ENCODE data around the gene CIC. TPM values are rescaled to one million over a fixed set of nuclear protein-coding genes. Genes with fewer than 3 reads are reported as not detected.

Gene CIC
- total RNA-seq, 1 donor from 2014 or later = 115 TPM

- H3K27me3 Mint-ChIP-seq (ENCODE audit: unreplicated experiment) = no peaks in the 10 kb centered on the region
- TF ChIP-seq CTCF (IDR thresholded peaks at IDR 0.05) = no peak
- no peak for DNase-seq (ENCODE audit: extremely low spot score, unreplicated experiment)
- H3K9me3 Mint-ChIP-seq (ENCODE audit: unreplicated experiment) = no peaks in the 10 kb centered on the region
- no peak overlapping the region for H3K27ac Mint-ChIP-seq (ENCODE audit: unreplicated experiment)
- H3K36me3 Mint-ChIP-seq (ENCODE audit: unreplicated experiment) = peaks cover 30% of the 10 kb centered on the region
- H3K4me3 Mint-ChIP-seq (ENCODE audit: unreplicated experiment) = no peak overlapping the region
- peaks cover 14% of the 10 kb centered on the region for H3K4me1 Mint-ChIP-seq (ENCODE audit: unreplicated experiment)
Observed at GRCh38 chr19:42235181-42235580, 33.9 kb upstream of the CIC start.

GRCh38 chr19:42239544-42240220 is 29.4 kb upstream of the CIC start:
- no peak for DNase-seq (ENCODE audit: extremely low spot score, unreplicated experiment)
- H3K27me3 Mint-ChIP-seq (ENCODE audit: unreplicated experiment) = no peaks in the 10 kb centered on the region
- no peak overlapping the region for H3K4me3 Mint-ChIP-seq (ENCODE audit: unreplicated experiment)
- TF ChIP-seq CTCF (IDR thresholded peaks at IDR 0.05) = no peak
- H3K36me3 Mint-ChIP-seq (ENCODE audit: unreplicated experiment) = peaks cover 11% of the 10 kb centered on the region
- H3K4me1 Mint-ChIP-seq (ENCODE audit: unreplicated experiment) = peaks cover 35% of the 10 kb centered on the region
- no peak overlapping the region for H3K27ac Mint-ChIP-seq (ENCODE audit: unreplicated experiment)
- no peaks in the 10 kb centered on the region for H3K9me3 Mint-ChIP-seq (ENCODE audit: unreplicated experiment)

- peak overlapping the region; percentile 85 for H3K27ac Mint-ChIP-seq (ENCODE audit: unreplicated experiment)
- H3K9me3 Mint-ChIP-seq (ENCODE audit: unreplicated experiment) = no peaks in the 10 kb centered on the region
Observed at GRCh38 chr19:42241279-42241678, 27.8 kb upstream of the CIC start.

GRCh38 chr19:42242069-42242511 is 27.0 kb upstream of the CIC start:
- H3K36me3 Mint-ChIP-seq (ENCODE audit: unreplicated experiment) = peaks cover 5% of the 10 kb centered on the region
- peak overlapping the region; percentile 86 for H3K4me3 Mint-ChIP-seq (ENCODE audit: unreplicated experiment)
- peaks cover 57% of the 10 kb centered on the region for H3K4me1 Mint-ChIP-seq (ENCODE audit: unreplicated experiment)
- no peaks in the 10 kb centered on the region for H3K9me3 Mint-ChIP-seq (ENCODE audit: unreplicated experiment)
- no peak for TF ChIP-seq CTCF (IDR thresholded peaks at IDR 0.05)
- H3K27me3 Mint-ChIP-seq (ENCODE audit: unreplicated experiment) = no peaks in the 10 kb centered on the region
- DNase-seq (ENCODE audit: extremely low spot score, unreplicated experiment) = no peak
- H3K27ac Mint-ChIP-seq (ENCODE audit: unreplicated experiment) = peak overlapping the region; percentile 85

More at GRCh38 chr19:42241279-42241678, 27.8 kb upstream of the CIC start:
- Mint-ChIP-seq H3K4me3 (ENCODE audit: unreplicated experiment) (peak overlapping the region; percentile 86), H3K4me1 (ENCODE audit: unreplicated experiment) (peaks cover 49% of the 10 kb centered on the region), H3K36me3 (ENCODE audit: unreplicated experiment) (peaks cover 7% of the 10 kb centered on the region), H3K27me3 (ENCODE audit: unreplicated experiment) (no peaks in the 10 kb centered on the region)
- DNase-seq (ENCODE audit: extremely low spot score, unreplicated experiment) = no peak
- TF ChIP-seq CTCF (IDR thresholded peaks at IDR 0.05) = no peak

GRCh38 chr19:42242512-42243409 is 26.3 kb upstream of the CIC start, which contains the start of gene GSK3A:
Gene GSK3A (minus strand): TSS chr19:42242602. CDS start chr19:42242465, 137 bp downstream.
- Mint-ChIP-seq H3K36me3 (ENCODE audit: unreplicated experiment) (peaks cover 5% of the 10 kb centered on the region), H3K27ac (ENCODE audit: unreplicated experiment) (peak within 1 kb of the TSS; percentile 98), H3K4me1 (ENCODE audit: unreplicated experiment) (peaks cover 57% of the 10 kb centered on the region), H3K4me3 (ENCODE audit: unreplicated experiment) (peak within 1 kb of the TSS; percentile 95), H3K27me3 (ENCODE audit: unreplicated experiment) (no peaks in the 10 kb centered on the region), H3K9me3 (ENCODE audit: unreplicated experiment) (no peaks in the 10 kb centered on the region)
- TF ChIP-seq CTCF (IDR thresholded peaks at IDR 0.05) = no peak
- DNase-seq (ENCODE audit: extremely low spot score, unreplicated experiment) = peak; percentile 99
